Nephron (organoid): ENCODE data around the gene CEP170B.
"Not testable (repeated sequence)": the region's sequence is repeated elsewhere in the genome, so short reads cannot be mapped to it uniquely, and the experiment has no call there.

Experiments
- H3K27ac Mint-ChIP-seq, 3 experiments: 2 replicates each; pipeline ENCODE4 v1.8.0; 2020; ENCODE audit warnings: mixed read lengths in 3 of 3, mild to moderate bottlenecking in 2 of 3, moderate library complexity in 1 of 3
- H3K27me3 Mint-ChIP-seq: 2 replicates; pipeline ENCODE4 v1.8.0; 2021; ENCODE audit warnings: low read depth, mild to moderate bottlenecking, moderate library complexity, mixed read lengths
- H3K36me3 Mint-ChIP-seq: 2 replicates; pipeline ENCODE4 v1.8.0; 2020; ENCODE audit warnings: low read depth, mixed read lengths
- H3K4me1 Mint-ChIP-seq: 2 replicates; pipeline ENCODE4 v1.8.0; 2020; ENCODE audit warnings: mixed read lengths
- H3K4me3 Mint-ChIP-seq, 3 experiments: 2 replicates each; pipeline ENCODE4 v1.8.0; 2020; ENCODE audit warnings: mild to moderate bottlenecking in 3 of 3, mixed read lengths in 3 of 3, moderate library complexity in 2 of 3
- H3K9me3 Mint-ChIP-seq: 2 replicates; pipeline ENCODE4 v1.8.0; 2020; ENCODE audit warnings: mixed read lengths
- TF ChIP-seq, protein P1 (sequence below), 3 experiments: fragments of 200-600 bp; sonication (generic); IDR thresholded peaks; one replicate each; pipeline ENCODE4 v1.5.0; 2021; ENCODE audit warnings: antibody characterized with exemption in 3 of 3; ENCODE audit not compliant: unreplicated experiment in 3 of 3

Gene CEP170B

DNA sequence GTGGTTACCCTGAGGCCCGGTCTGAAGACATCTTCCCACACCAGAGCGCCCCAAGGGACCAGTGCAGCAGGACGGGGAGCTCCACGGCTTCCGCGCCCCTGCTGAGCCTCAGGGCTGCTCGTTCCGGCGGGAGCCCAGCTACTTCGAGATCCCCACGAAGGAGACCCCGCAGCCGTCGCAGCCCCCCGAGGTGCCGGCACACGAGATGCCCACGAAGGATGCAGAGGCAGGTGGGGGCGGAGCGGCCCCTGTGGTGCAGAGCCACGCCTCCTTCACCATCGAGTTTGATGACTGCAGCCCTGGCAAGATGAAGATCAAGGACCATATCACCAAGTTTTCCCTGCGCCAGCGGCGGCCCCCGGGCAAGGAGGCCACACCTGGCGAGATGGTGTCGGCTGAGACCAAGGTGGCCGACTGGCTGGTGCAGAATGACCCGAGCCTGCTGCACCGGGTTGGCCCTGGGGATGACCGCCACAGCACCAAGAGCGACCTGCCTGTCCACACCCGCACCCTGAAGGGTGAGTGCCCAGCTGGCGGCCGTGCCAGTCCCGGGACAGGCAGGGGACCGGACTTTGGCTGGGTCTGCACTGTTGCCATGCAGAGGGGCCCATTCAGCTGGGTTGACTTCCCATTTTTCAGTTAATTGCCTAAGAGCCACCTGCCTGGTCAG, 18.1 kb downstream of the CEP170B start:
- TF ChIP-seq, protein P1, sequence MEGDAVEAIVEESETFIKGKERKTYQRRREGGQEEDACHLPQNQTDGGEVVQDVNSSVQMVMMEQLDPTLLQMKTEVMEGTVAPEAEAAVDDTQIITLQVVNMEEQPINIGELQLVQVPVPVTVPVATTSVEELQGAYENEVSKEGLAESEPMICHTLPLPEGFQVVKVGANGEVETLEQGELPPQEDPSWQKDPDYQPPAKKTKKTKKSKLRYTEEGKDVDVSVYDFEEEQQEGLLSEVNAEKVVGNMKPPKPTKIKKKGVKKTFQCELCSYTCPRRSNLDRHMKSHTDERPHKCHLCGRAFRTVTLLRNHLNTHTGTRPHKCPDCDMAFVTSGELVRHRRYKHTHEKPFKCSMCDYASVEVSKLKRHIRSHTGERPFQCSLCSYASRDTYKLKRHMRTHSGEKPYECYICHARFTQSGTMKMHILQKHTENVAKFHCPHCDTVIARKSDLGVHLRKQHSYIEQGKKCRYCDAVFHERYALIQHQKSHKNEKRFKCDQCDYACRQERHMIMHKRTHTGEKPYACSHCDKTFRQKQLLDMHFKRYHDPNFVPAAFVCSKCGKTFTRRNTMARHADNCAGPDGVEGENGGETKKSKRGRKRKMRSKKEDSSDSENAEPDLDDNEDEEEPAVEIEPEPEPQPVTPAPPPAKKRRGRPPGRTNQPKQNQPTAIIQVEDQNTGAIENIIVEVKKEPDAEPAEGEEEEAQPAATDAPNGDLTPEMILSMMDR (IDR thresholded peaks at IDR 0.05; ENCODE audit: unreplicated experiment in 3 of 3): no peak

DNA sequence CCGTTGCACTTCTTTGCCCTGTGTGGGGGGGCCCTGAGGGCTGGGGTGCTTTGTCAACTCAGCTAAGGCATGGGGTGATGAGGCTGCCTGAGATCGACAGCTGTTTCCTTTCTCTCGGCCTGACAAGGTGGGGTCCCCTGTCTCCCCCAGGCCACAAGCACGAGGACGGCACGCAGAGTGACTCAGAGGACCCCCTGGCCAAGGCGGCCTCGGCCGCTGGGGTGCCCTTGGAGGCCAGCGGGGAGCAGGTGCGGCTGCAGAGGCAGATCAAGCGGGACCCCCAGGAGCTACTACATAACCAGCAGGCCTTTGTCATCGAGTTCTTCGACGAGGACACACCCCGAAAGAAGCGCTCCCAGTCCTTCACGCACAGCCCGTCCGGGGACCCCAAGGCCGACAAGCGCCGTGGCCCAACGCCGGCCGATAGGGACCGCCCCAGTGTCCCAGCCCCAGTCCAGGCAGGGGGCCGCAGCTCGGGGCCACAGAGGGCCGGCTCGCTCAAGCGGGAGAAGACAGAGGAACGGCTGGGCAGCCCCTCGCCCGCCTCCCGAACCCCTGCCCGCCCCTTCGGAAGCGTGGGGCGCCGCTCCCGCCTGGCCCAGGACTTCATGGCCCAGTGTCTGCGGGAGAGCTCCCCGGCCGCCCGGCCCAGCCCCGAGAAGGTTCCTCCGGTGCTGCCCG, 18.8 kb downstream of the CEP170B start:
- Mint-ChIP-seq H3K4me3 (no peak overlapping the region), H3K4me1 (peaks cover 14% of the 10 kb centered on the region), H3K27ac (no peak overlapping the region), H3K27me3 (no peaks in the 10 kb centered on the region), H3K9me3 (no peaks in the 10 kb centered on the region), H3K36me3 (no peaks in the 10 kb centered on the region)
- TF ChIP-seq, protein P1 (IDR thresholded peaks at IDR 0.05; ENCODE audit: unreplicated experiment in 3 of 3): no peak

More for the DNA sequence above, 18.1 kb downstream of the CEP170B start:
- H3K4me3 Mint-ChIP-seq: no peak overlapping the region
- no peaks in the 10 kb centered on the region for H3K36me3 Mint-ChIP-seq
- no peaks in the 10 kb centered on the region for H3K9me3 Mint-ChIP-seq
- H3K27ac Mint-ChIP-seq: no peak overlapping the region
- H3K27me3 Mint-ChIP-seq: no peaks in the 10 kb centered on the region
- peaks cover 14% of the 10 kb centered on the region for H3K4me1 Mint-ChIP-seq

DNA sequence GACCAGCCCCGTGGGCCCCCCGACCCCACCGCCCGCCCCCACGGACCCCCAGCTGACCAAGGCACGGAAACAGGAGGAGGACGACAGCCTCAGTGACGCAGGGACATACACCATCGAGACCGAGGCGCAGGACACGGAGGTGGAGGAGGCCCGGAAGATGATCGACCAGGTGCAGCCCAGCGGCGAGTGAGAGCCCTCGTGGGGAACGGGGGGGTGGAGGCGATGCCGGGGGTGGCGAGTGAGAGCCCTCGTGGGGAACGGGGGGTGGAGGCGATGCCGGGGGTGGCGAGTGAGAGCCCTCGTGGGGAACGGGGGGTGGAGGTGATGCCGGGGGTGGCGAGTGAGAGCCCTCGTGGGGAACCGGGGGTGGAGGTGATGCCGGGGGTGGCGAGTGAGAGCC, 19.3 kb downstream of the CEP170B start:
- H3K9me3 Mint-ChIP-seq, H3K4me1 Mint-ChIP-seq, H3K36me3 Mint-ChIP-seq, H3K4me3 Mint-ChIP-seq, H3K27ac Mint-ChIP-seq, H3K27me3 Mint-ChIP-seq: not testable (repeated sequence)

DNA sequence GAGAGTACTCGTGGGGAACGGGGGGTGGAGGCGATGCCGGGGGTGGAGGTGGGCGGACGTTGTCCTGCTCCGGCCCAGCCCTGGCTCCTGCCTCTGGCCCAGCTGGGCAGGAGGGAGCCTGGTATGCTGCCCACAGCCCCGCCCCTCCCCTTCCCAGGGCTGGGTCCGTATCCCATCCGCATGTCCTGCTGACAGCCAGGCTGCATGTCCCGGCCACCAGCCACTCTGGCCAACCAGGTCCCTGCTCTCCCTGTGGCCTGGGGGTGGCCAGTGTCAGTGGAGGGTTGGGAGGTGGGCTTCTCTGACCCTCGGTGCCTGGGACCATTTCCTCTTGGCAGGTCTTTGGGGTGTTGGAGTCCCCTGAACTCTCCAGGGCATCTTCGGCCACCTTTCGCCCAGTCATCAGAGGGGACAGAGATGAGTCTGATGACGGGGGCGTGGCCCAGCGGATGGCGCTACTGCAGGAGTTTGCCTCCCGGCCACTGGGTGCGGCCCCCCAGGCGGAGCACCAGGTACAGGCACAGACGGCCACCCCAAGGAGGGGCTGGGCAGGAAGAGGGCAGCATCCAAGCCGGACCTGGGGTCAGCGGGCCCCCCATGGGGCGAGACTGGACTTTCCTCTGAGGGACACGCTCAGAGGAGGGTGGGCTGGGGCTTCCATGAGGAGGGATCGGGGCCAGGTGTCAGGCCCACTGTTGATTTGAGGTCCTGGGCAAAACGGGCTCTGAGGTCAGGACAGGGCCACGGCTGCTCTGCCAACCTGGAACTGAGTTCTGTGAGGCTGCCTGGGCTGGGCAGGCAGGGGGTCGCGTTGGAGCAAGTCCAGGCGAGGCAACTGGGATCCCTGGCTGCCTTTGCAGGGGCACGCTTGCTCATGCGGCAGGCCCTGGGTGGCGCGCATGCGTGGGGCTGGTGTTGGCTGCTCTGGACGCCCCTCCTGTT, 20.2 kb downstream of the CEP170B start:
- H3K4me1 Mint-ChIP-seq: peaks cover 9% of the 10 kb centered on the region
- no peak overlapping the region for H3K4me3 Mint-ChIP-seq
- H3K27ac Mint-ChIP-seq: no peak overlapping the region
- TF ChIP-seq, protein P1 (IDR thresholded peaks at IDR 0.05; ENCODE audit: unreplicated experiment in 3 of 3): no peak
- no peaks in the 10 kb centered on the region for H3K36me3 Mint-ChIP-seq
- no peaks in the 10 kb centered on the region for H3K9me3 Mint-ChIP-seq
- no peaks in the 10 kb centered on the region for H3K27me3 Mint-ChIP-seq

DNA sequence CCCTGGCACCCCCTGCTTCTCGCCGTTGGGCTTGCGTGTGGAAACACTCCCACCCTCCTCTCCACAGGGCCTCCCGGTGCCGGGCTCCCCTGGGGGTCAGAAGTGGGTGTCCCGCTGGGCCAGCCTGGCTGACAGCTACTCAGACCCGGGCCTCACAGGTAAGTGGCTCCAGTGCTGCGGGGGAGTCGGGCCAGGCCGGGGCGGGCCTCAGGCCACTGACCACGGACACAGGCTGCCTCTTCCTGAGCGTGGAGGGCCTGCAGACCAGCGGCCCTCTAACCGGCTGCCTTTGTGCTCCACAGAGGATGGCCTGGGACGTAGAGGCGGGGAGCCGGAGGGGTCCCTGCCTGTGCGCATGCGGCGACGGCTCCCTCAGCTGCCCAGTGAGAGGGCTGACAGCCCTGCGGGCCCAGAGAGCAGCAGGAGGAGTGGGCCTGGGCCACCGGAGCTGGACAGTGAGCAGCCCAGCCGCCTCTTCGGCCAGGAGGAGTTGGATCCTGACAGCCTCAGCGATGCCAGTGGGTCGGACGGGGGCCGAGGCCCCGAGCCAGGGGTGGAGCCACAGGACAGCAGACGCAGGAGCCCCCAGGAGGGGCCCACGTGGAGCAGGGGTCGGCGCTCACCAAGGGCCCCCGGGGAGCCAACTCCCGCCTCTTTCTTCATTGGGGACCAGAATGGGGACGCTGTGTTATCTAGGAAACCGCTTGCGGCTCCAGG, 21.1 kb downstream of the CEP170B start:
- TF ChIP-seq, protein P1 (IDR thresholded peaks at IDR 0.05; ENCODE audit: unreplicated experiment in 3 of 3): no peak
- no peaks in the 10 kb centered on the region for H3K36me3 Mint-ChIP-seq
- H3K27ac Mint-ChIP-seq: no peak overlapping the region
- no peaks in the 10 kb centered on the region for H3K27me3 Mint-ChIP-seq
- no peaks in the 10 kb centered on the region for H3K9me3 Mint-ChIP-seq
- H3K4me1 Mint-ChIP-seq: peaks cover 5% of the 10 kb centered on the region
- H3K4me3 Mint-ChIP-seq: no peak overlapping the region
